ENCODE measurements around the gene EMILIN1. TPM values are rescaled to one million over a fixed set of nuclear protein-coding genes. Genes with fewer than 3 reads are reported as not detected.
A peak's percentile ranks its signal among the peaks of the same experiment; 100 is the strongest.

EMILIN1 gene
- total RNA-seq = 10 to 100 TPM; 27.5 to 62.7 (median 41.2) TPM

DNA sequence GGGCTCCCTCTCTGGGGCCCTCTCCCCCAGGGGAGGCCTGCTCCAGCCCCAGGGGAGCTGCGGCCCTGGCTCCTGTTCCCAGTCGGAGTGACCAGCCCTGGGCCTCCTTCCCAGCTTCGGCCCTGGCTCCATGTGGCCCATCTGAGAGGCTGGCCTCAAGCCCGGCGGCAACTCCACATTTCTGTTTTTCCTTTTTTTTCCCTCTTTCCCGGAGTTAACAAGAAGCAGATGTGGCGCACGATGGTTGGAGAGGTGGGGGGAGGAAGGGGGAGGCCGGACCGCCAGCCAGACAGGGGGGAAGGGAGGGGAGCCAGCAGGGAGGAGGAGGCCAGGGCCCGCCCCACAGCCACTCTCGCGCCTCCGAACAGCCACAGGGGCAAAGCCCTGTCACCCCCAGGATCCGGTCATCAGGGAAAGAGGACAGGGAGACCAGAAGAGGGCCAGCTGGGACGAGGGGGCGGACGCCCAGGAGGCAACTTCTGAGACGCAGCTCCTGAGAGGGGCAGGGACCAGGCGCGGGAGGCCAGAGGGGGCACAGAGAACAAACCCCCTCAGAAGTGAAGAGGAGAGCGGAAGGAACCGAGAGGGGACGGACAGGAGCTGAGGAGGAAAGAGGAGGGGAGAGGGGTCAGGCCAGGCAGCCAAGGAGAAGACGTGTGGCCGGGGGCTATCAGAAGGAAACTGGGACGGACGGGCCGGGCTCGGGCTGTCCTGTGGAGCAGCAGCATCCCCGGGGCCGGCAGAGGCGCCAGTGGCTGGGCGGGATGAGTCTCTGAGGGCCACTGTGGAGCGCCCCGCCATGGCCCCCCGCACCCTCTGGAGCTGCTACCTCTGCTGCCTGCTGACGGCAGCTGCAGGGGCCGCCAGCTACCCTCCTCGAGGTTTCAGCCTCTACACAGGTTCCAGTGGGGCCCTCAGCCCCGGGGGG, at the start of gene EMILIN1:
Gene EMILIN1, plus strand, starts transcription at position 349 of the 928 bp plus-strand sequence. Its CDS starts 451 bp downstream, at position 800.
- TF ChIP-seq CTCF (IDR thresholded peaks at IDR 0.05) = no peak
- peak; percentile 27 for DNase-seq (ENCODE audit: low spot score)
- peak; percentile 54 for ATAC-seq (ENCODE audit: low FRiP score)

DNA sequence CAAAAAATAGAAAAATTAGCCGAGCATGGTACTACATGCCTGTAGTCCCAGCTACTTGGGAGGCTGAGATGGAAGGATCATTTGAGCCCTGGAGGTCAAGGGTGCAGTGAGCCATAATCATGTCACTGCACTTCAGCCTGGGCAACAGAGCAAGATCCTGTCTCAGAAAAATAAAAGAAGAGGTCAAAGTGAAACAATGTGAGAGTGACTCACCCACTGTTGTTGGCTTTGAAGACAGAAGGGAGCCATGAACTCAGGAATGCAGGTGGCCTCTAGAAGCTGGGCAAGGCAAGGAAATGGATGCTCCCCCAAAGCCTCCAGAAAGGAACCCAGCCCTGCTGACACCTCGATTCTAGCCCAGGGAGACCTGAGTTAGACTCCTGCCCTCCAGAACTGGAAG, 49.4 kb upstream of the EMILIN1 start:
- ATAC-seq (ENCODE audit: low FRiP score) (no peak), DNase-seq (ENCODE audit: low spot score) (no peak)
- no peak for TF ChIP-seq CTCF (IDR thresholded peaks at IDR 0.05)

GRCh38 chr2:27032495-27033252, 45.7 kb upstream of the EMILIN1 start, which contains the start of gene TMEM214:
TSS of gene TMEM214 (plus strand) at chr2:27032965. CDS start at chr2:27033016, 51 bp downstream.
- DNase-seq (ENCODE audit: low spot score) (peak; percentile 49), ATAC-seq (ENCODE audit: low FRiP score) (peak; percentile 96)
- no peak for TF ChIP-seq CTCF (IDR thresholded peaks at IDR 0.05)

GRCh38 chr2:27033253-27033852, 45.1 kb upstream of the EMILIN1 start:
- TF ChIP-seq CTCF (IDR thresholded peaks at IDR 0.05) = no peak

DNA sequence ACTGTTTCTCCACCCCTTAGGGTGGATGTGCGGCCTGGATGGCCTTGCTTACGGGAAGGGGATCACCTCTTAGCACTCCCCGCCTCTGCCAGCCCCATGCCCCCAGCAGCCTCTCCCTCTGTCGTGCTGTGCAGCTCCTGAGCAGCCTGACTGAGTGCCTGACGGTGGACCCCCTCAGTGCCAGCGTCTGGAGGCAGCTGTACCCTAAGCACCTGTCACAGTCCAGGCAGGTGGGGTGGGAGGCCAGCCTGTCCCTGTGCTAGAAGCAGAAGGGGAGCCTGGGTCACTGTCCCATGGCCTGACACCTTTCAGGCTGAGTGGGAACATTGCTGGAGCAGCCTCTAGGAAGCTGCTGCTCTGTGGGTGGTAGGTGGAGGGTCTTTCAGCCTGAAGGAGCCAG, 40.4 kb upstream of the EMILIN1 start:
- DNase-seq (ENCODE audit: low spot score) = no peak
- no peak for TF ChIP-seq CTCF (IDR thresholded peaks at IDR 0.05)
- ATAC-seq (ENCODE audit: low FRiP score) = no peak

More at GRCh38 chr2:27033253-27033852, 45.1 kb upstream of the EMILIN1 start:
- DNase-seq (ENCODE audit: low spot score) (no peak), ATAC-seq (ENCODE audit: low FRiP score) (no peak)

GRCh38 chr2:27038631-27039339, 39.6 kb upstream of the EMILIN1 start:
- no peak for TF ChIP-seq CTCF (IDR thresholded peaks at IDR 0.05)
- DNase-seq (ENCODE audit: low spot score) (no peak), ATAC-seq (ENCODE audit: low FRiP score) (no peak)
